ENCODE data around the gene SAT1. TPM values are rescaled to one million over a fixed set of nuclear protein-coding genes. Genes with fewer than 3 reads are reported as not detected.

SAT1 gene
- total and polyA plus RNA-seq, 2 of the 13 experiments (the other 11 are each of a cell fraction or from before 2014, with no cell fraction given) = 216 to 1,243 TPM

GRCh38 chrX:23822841-23823240, 39.9 kb downstream of the SAT1 start:
- peaks cover 59% of the 10 kb centered on the region for H3K4me1 ChIP-seq (ENCODE audit: insufficient read depth, low read length)
- peak overlapping the region; percentile 62 for H3K27ac ChIP-seq (ENCODE audit: extremely low read length, insufficient read depth, low read length)
- ATAC-seq (no peak), DNase-seq (ENCODE audit: low spot score) (no peak), FAIRE-seq (no peak)
- ChIA-PET CTCF (ENCODE audit: low intra/inter-chr PET ratio, low total read pairs) (no interaction called here), POLR2A (interaction anchor here (1.4 to 1.6 kb wide), 2 partner anchors 15 to 40 kb away, joined by 3 to 4 read pairs; partner anchors contain the start of gene SAT1)
- H2AFZ ChIP-seq (ENCODE audit: low read length) = no peak overlapping the region
- TF ChIP-seq ZBTB38 (CRISPR knock-in tag; IDR thresholded peaks at IDR 0.05) (peak; percentile 19; the same call in 1 of the 2 replicates), ZBTB7B (CRISPR knock-in tag; IDR thresholded peaks at IDR 0.05) (no peak)
- intact Hi-C loops (cut with micrococcal nuclease; ENCODE audit: unreplicated experiment) (no loop called here), in situ Hi-C loops (cut with HindIII; ENCODE audit: extremely low pct_ligation_motif_present, low pct_unique_long_range_greater_than_20kb) (no loop called here)
- WGBS (ENCODE audit: low lambda C conversion rate) = 62% methylated on average over 6 of the region's 6 CpGs
- no peaks in the 10 kb centered on the region for H3K36me3 ChIP-seq (replicated peaks in 1 of 2; ENCODE audit: control insufficient read depth in 1 of 2, insufficient read depth in 2 of 2, low read length in 2 of 2)
- H3K9ac ChIP-seq (ENCODE audit: insufficient read depth, low read depth, low read length) = 0 out of 2 replicates have a peak overlapping the region, but pooled peaks have one; percentile 22
- no peak overlapping the region for H3K4me3 ChIP-seq (replicated peaks in 1 of 3; ENCODE audit: insufficient read depth in 1 of 3, low read depth in 2 of 3, low read length in 3 of 3)
- no peaks in the 10 kb centered on the region for H3K27me3 ChIP-seq (ENCODE audit: control insufficient read depth in 1 of 2, insufficient read depth in 2 of 2, low read length in 2 of 2)
- no peak overlapping the region for H3K4me2 ChIP-seq (ENCODE audit: low read depth, low read length)
- BruUV-seq (replicated peaks) = no TSS peak
- no peaks in the 10 kb centered on the region for H3K9me3 ChIP-seq (ENCODE audit: low read length)
- no peaks in the 10 kb centered on the region for H3K79me2 ChIP-seq (ENCODE audit: insufficient read depth, low read length)
- no peaks in the 10 kb centered on the region for H4K20me1 ChIP-seq (ENCODE audit: insufficient read depth, low read length)

- no peaks in the 10 kb centered on the region for H4K20me1 ChIP-seq (ENCODE audit: insufficient read depth, low read length)
- no peaks in the 10 kb centered on the region for H3K27me3 ChIP-seq (ENCODE audit: control insufficient read depth in 1 of 2, insufficient read depth in 2 of 2, low read length in 2 of 2)
- no peaks in the 10 kb centered on the region for H3K36me3 ChIP-seq (replicated peaks in 1 of 2; ENCODE audit: control insufficient read depth in 1 of 2, insufficient read depth in 2 of 2, low read length in 2 of 2)
- ChIA-PET POLR2A (no interaction called here), CTCF (ENCODE audit: low intra/inter-chr PET ratio, low total read pairs) (no interaction called here)
- H3K4me1 ChIP-seq (ENCODE audit: insufficient read depth, low read length) = peaks cover 71% of the 10 kb centered on the region
- no peak overlapping the region for H3K4me3 ChIP-seq (replicated peaks in 1 of 3; ENCODE audit: insufficient read depth in 1 of 3, low read depth in 2 of 3, low read length in 3 of 3)
- no peaks in the 10 kb centered on the region for H3K79me2 ChIP-seq (ENCODE audit: insufficient read depth, low read length)
- no TSS peak for BruUV-seq (replicated peaks)
- H3K27ac ChIP-seq (ENCODE audit: extremely low read length, insufficient read depth, low read length) = no peak overlapping the region
- ATAC-seq = no peak
- in situ Hi-C loops (cut with HindIII; ENCODE audit: extremely low pct_ligation_motif_present, low pct_unique_long_range_greater_than_20kb) = no loop called here
- no peak for FAIRE-seq
- H3K9me3 ChIP-seq (ENCODE audit: low read length) = no peaks in the 10 kb centered on the region
- no peak overlapping the region for H2AFZ ChIP-seq (ENCODE audit: low read length)
- no peak overlapping the region for H3K9ac ChIP-seq (ENCODE audit: insufficient read depth, low read depth, low read length)
- intact Hi-C loops (cut with micrococcal nuclease; ENCODE audit: unreplicated experiment) = no loop called here
- H3K4me2 ChIP-seq (ENCODE audit: low read depth, low read length) = peak overlapping the region; percentile 37; the same call in 1 of the 2 replicates
- DNase-seq (ENCODE audit: low spot score) = no peak
- TF ChIP-seq NFYB (CRISPR knock-in tag; IDR thresholded peaks at IDR 0.05) (no peak), LBX2 (CRISPR knock-in tag; IDR thresholded peaks at IDR 0.05; ENCODE audit: borderline replicate concordance) (no peak), ZC3H13 (CRISPR knock-in tag; IDR thresholded peaks at IDR 0.05) (no peak), ZNF510 (CRISPR knock-in tag; IDR thresholded peaks at IDR 0.05; ENCODE audit: low read depth) (no peak), EEA1 (CRISPR knock-in tag; IDR thresholded peaks at IDR 0.05; ENCODE audit: borderline replicate concordance) (no peak), ZBTB26 (CRISPR knock-in tag; IDR thresholded peaks at IDR 0.05; ENCODE audit: borderline replicate concordance) (no peak), ZFP41 (CRISPR knock-in tag; IDR thresholded peaks at IDR 0.05; ENCODE audit: borderline replicate concordance) (no peak), ARID4A (CRISPR knock-in tag; IDR thresholded peaks at IDR 0.05; ENCODE audit: borderline replicate concordance) (no peak)
Observed at GRCh38 chrX:23825675-23826074, 42.7 kb downstream of the SAT1 start.

Data from HepG2 (cell line).